ENCODE data around the gene LAMC3. TPM values are rescaled to one million over a fixed set of nuclear protein-coding genes. Genes with fewer than 3 reads are reported as not detected.

The LAMC3 gene
- total RNA-seq, 4 donors from 2014 or later = 0.06 to 0.50 (median 0.34) TPM; not detected in 1

- Histone ChIP-seq H3K27me3 (peaks cover 0 to 56% (median 0%) of the 10 kb centered on the region in 4 donors), H3K36me3 (no peaks in the 10 kb centered on the region), H3K4me1 (peaks cover 0 to 4% (median 0%) of the 10 kb centered on the region in 4 donors), H3K9me3 (peaks cover 0 to 5% (median 0%) of the 10 kb centered on the region in 4 donors), H3K4me3 (no peak overlapping the region), H3K27ac (replicated peaks in 1 of 4) (no peak overlapping the region)
- WGBS = 91% methylated on average over 6 of the region's 6 CpGs
- intact Hi-C loops (cut with DNase I) = no loop called here
- DNase-seq (ENCODE audit: extremely low spot score) = no peak
- TF ChIP-seq, protein P1, sequence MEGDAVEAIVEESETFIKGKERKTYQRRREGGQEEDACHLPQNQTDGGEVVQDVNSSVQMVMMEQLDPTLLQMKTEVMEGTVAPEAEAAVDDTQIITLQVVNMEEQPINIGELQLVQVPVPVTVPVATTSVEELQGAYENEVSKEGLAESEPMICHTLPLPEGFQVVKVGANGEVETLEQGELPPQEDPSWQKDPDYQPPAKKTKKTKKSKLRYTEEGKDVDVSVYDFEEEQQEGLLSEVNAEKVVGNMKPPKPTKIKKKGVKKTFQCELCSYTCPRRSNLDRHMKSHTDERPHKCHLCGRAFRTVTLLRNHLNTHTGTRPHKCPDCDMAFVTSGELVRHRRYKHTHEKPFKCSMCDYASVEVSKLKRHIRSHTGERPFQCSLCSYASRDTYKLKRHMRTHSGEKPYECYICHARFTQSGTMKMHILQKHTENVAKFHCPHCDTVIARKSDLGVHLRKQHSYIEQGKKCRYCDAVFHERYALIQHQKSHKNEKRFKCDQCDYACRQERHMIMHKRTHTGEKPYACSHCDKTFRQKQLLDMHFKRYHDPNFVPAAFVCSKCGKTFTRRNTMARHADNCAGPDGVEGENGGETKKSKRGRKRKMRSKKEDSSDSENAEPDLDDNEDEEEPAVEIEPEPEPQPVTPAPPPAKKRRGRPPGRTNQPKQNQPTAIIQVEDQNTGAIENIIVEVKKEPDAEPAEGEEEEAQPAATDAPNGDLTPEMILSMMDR (IDR thresholded peaks at IDR 0.05) = no peak
- TF ChIP-seq EP300 (IDR thresholded peaks at IDR 0.05) (no peak), POLR2AphosphoS5 (IDR thresholded peaks at IDR 0.05) (no peak), POLR2A (IDR thresholded peaks at IDR 0.05; ENCODE audit: low read depth) (no peak)
Observed at GRCh38 chr9:131018621-131019020, 9.6 kb downstream of the LAMC3 start.

- H3K27ac ChIP-seq (replicated peaks in 1 of 4) = no peak overlapping the region
Observed at GRCh38 chr9:131019388-131020239, 10.6 kb downstream of the LAMC3 start.

GRCh38 chr9:131020388-131020787 lies 11.4 kb downstream of the LAMC3 start:
- H3K4me1 ChIP-seq = peaks cover 0 to 4% (median 0%) of the 10 kb centered on the region in 4 donors
- TF ChIP-seq POLR2A (IDR thresholded peaks at IDR 0.05; ENCODE audit: low read depth) (no peak), EP300 (IDR thresholded peaks at IDR 0.05) (no peak), POLR2AphosphoS5 (IDR thresholded peaks at IDR 0.05) (no peak)
- TF ChIP-seq, protein P1 (IDR thresholded peaks at IDR 0.05) = no peak
- intact Hi-C loops (cut with DNase I) = no loop called here
- no peaks in the 10 kb centered on the region for H3K36me3 ChIP-seq
- DNase-seq (ENCODE audit: extremely low spot score) = no peak
- WGBS = 58% methylated on average over 2 of the region's 2 CpGs
- H3K27me3 ChIP-seq = peaks cover 0 to 61% (median 0%) of the 10 kb centered on the region in 4 donors
- H3K27ac ChIP-seq (replicated peaks in 1 of 4) = no peak overlapping the region
- no peak overlapping the region for H3K4me3 ChIP-seq
- H3K9me3 ChIP-seq = peaks cover 0 to 5% (median 0%) of the 10 kb centered on the region in 4 donors

More at GRCh38 chr9:131019388-131020239, 10.6 kb downstream of the LAMC3 start:
- Histone ChIP-seq H3K4me1 (peaks cover 0 to 4% (median 0%) of the 10 kb centered on the region in 4 donors), H3K9me3 (peaks cover 0 to 5% (median 0%) of the 10 kb centered on the region in 4 donors), H3K4me3 (no peak overlapping the region), H3K36me3 (no peaks in the 10 kb centered on the region), H3K27me3 (peaks cover 0 to 58% (median 0%) of the 10 kb centered on the region in 4 donors)
- intact Hi-C loops (cut with DNase I) = no loop called here
- TF ChIP-seq, protein P1 (IDR thresholded peaks at IDR 0.05) = no peak
- TF ChIP-seq POLR2AphosphoS5 (IDR thresholded peaks at IDR 0.05) (no peak), EP300 (IDR thresholded peaks at IDR 0.05) (no peak), POLR2A (IDR thresholded peaks at IDR 0.05; ENCODE audit: low read depth) (no peak)
- 53% methylated on average over 11 of the region's 15 CpGs for WGBS
- DNase-seq (ENCODE audit: extremely low spot score) = no peak

- WGBS = 76% methylated on average over 7 of the region's 7 CpGs
- intact Hi-C loops (cut with DNase I) = no loop called here
- Histone ChIP-seq H3K4me1 (peaks cover 0 to 4% (median 0%) of the 10 kb centered on the region in 4 donors), H3K27me3 (peaks cover 0 to 61% (median 0%) of the 10 kb centered on the region in 4 donors), H3K27ac (replicated peaks in 1 of 4) (no peak overlapping the region), H3K9me3 (peaks cover 0 to 5% (median 0%) of the 10 kb centered on the region in 4 donors), H3K4me3 (no peak overlapping the region), H3K36me3 (no peaks in the 10 kb centered on the region)
- TF ChIP-seq POLR2A (IDR thresholded peaks at IDR 0.05; ENCODE audit: low read depth) (no peak), POLR2AphosphoS5 (IDR thresholded peaks at IDR 0.05) (no peak), EP300 (IDR thresholded peaks at IDR 0.05) (no peak)
- TF ChIP-seq, protein P1 (IDR thresholded peaks at IDR 0.05) = no peak
- DNase-seq (ENCODE audit: extremely low spot score) = no peak
Observed at GRCh38 chr9:131020862-131021261, 11.9 kb downstream of the LAMC3 start.
